Liver (tissue), 9 donors: Measurements from ENCODE around the gene PKHD1. TPM values are rescaled to one million over a fixed set of nuclear protein-coding genes. Genes with fewer than 3 reads are reported as not detected.
"Not testable (repeated sequence)": the region's sequence is repeated elsewhere in the genome, so short reads cannot be mapped to it uniquely, and the experiment has no call there.

Experiments used
- DNase-seq: peaks from one replicate; pipeline ENCODE4 v3.0.0-alpha.2; 2017; ENCODE audit warnings: low spot score
- H3K27ac ChIP-seq, 2 donors: one replicate each; pipeline ENCODE4 v1.7.0; 2013; ENCODE audit warnings: inconsistent platforms in 2 of 2, low read length in 2 of 2, control low read depth in 1 of 2, low read depth in 1 of 2, mild to moderate bottlenecking in 1 of 2
- H3K27me3 ChIP-seq, 4 donors: one replicate each; pipeline versions ENCODE4 v1.6.1 to v1.7.0; 2013; ENCODE audit warnings: low read length in 3 of 4, inconsistent platforms in 1 of 4, mild to moderate bottlenecking in 1 of 4, moderate library complexity in 1 of 4; ENCODE audit not compliant: control insufficient read depth in 4 of 4, insufficient read depth in 4 of 4
- H3K36me3 ChIP-seq, 4 donors: one replicate each; pipeline versions ENCODE4 v1.6.1 to v1.7.0; 2013; ENCODE audit warnings: low read length in 3 of 4, mild to moderate bottlenecking in 3 of 4, low read depth in 1 of 4, moderate library complexity in 1 of 4; ENCODE audit not compliant: control insufficient read depth in 4 of 4, insufficient read depth in 3 of 4
- H3K4me1 ChIP-seq, 4 donors: one replicate each; pipeline versions ENCODE4 v1.6.1 to v1.7.0; 2013; ENCODE audit warnings: low read length in 3 of 4, mild to moderate bottlenecking in 3 of 4, moderate library complexity in 1 of 4; ENCODE audit not compliant: control insufficient read depth in 4 of 4, insufficient read depth in 4 of 4
- H3K4me3 ChIP-seq, 3 donors: one replicate each; pipeline versions ENCODE4 v1.6.1 to v1.7.0; 2013; ENCODE audit warnings: low read length in 3 of 3, control low read depth in 1 of 3, low read depth in 1 of 3, mild to moderate bottlenecking in 1 of 3
- H3K9ac ChIP-seq, 2 donors: one replicate each; pipeline ENCODE4 v1.7.0; 2013; ENCODE audit warnings: low read length in 2 of 2, mild to moderate bottlenecking in 2 of 2, moderate library complexity in 2 of 2, control low read depth in 1 of 2, low read depth in 1 of 2
- H3K9me3 ChIP-seq, 4 donors: one replicate each; pipeline versions ENCODE4 v1.6.1 to v1.7.0; 2013; ENCODE audit warnings: low read length in 3 of 4; ENCODE audit not compliant: control insufficient read depth in 4 of 4
- FOXA1 ChIP-seq: IDR thresholded peaks from 2 replicates; pipeline ENCODE4 v1.6.1; 2016; ENCODE audit warnings: antibody characterized with exemption
- GABPA ChIP-seq, 2 donors: IDR thresholded peaks in 1 of 2; conservative IDR thresholded peaks in 1 of 2; 2 replicates each; pipeline ENCODE4 v1.6.1; 2016; ENCODE audit warnings: antibody characterized with exemption in 2 of 2, mild to moderate bottlenecking in 1 of 2, moderate library complexity in 1 of 2
- HNF4A ChIP-seq, 2 donors: conservative IDR thresholded peaks; 2 replicates each; pipeline ENCODE4 v1.6.1; 2016; ENCODE audit warnings: antibody characterized with exemption in 2 of 2, mild to moderate bottlenecking in 2 of 2
- JUND ChIP-seq, 2 donors: IDR thresholded peaks; 2 replicates each; pipeline ENCODE4 v1.6.1; 2016; ENCODE audit warnings: antibody characterized with exemption in 2 of 2
- RXRA ChIP-seq, 2 donors: IDR thresholded peaks; 2 replicates each; pipeline ENCODE4 v1.6.1; 2017 to 2018; ENCODE audit warnings: antibody characterized with exemption in 2 of 2, mild to moderate bottlenecking in 1 of 2
- YY1 ChIP-seq: IDR thresholded peaks from 2 replicates; pipeline ENCODE4 v1.6.1; 2016; ENCODE audit warnings: antibody characterized with exemption, mild to moderate bottlenecking
- WGBS: extraction: QIAGEN DNeasy Blood & Tissue Kit; methylation state at CpG from one replicate; pipeline ENCODE4 v1.1.7; 2013; 5-methylcytosine and 5-hydroxymethylcytosine counted together
- polyA plus RNA-seq, 2 donors: library from polyadenylated mRNA; stranded (reverse) in 1 of 2; unstranded in 1 of 2; fragments of 200-250 nt in 1 of 2; fragments of >200 nt in 1 of 2; fragmentation: Nextera tagmentation in 1 of 2; extraction: Ambion mirVana in 1 of 2; gene quantifications; one replicate each; pipeline versions ENCODE4 v1.2.1 to v1.2.3, GENCODE V29; 2013 to 2015
- total RNA-seq, 2 donors: library from RNA; depleted of rRNA; stranded (reverse); fragments of >200 nt; gene quantifications; one replicate each; pipeline ENCODE4 v1.2.3, GENCODE V29; 2014
- TF ChIP-seq, protein P1 (sequence below): fragments of 150-350 bp; IDR thresholded peaks from 2 replicates; pipeline ENCODE4 v1.5.1; 2017; ENCODE audit warnings: improper control_type of control experiment, low read depth, low read length; ENCODE audit not compliant: missing input control
- TF ChIP-seq, protein P2 (sequence below): IDR thresholded peaks from 2 replicates; pipeline ENCODE4 v1.6.1; 2016; ENCODE audit warnings: antibody characterized with exemption, mild to moderate bottlenecking
- TF ChIP-seq, protein P3 (sequence below): IDR thresholded peaks from 2 replicates; pipeline ENCODE4 v1.6.1; 2016; ENCODE audit warnings: antibody characterized with exemption
- donor health status: healthy.
- donor health status: healthy.
- donor health status: healthy.
- donor health status: healthy.
- donor health status: healthy.

The PKHD1 gene
- total and polyA plus RNA-seq, 4 donors = 0.45 to 10.6 (median 3.2) TPM

DNA sequence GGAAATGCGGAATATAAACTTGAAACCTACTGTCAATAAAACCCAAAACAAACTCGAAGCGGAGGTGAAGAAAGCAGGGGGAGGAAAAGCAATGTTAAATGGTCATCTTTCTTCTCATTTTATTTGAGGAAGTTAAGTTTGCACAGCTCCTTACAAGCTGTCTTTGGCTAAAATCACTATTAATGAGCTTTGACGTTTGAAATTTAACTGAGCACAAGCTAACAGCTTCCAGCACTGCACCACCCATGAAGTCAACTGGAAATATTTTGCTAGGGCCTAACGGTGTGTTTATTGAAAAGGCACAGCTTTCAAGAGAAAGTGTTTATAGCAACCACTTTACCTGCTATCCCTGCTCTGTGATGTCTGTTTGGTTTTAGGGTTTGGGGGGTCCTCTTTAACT lies 103.8 kb downstream of the PKHD1 start:
- H3K9me3 ChIP-seq = no peaks in the 10 kb centered on the region
- no peaks in the 10 kb centered on the region for H3K4me1 ChIP-seq
- 62% methylated on average over 5 of the region's 5 CpGs for WGBS
- no peak for DNase-seq
- H3K9ac ChIP-seq = no peak overlapping the region
- H3K27ac ChIP-seq = no peak overlapping the region
- no peak overlapping the region for H3K4me3 ChIP-seq
- TF ChIP-seq YY1 (no peak), FOXA1 (no peak), HNF4A (conservative IDR thresholded peaks at IDR 0.05) (no peak), JUND (IDR thresholded peaks at IDR 0.05) (no peak)
- no peaks in the 10 kb centered on the region for H3K36me3 ChIP-seq
- no peaks in the 10 kb centered on the region for H3K27me3 ChIP-seq

DNA sequence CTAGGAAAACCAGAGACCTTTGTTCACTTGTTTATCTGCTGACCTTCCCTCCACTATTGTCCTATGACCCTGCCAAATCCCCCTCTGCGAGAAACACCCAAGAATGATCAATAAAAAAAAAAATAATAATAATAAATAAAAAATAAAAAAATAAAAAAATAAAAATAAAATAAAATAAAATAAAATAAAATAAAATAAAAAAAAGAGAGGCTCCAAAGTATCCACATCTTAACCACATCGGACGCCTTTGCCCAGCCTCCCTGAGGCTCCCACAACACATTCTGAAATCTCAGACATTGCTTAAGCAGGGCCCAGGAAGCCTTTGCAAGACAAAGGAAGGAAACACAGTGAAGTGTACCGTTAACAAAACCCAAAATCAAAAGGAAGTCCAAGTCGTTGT lies 104.7 kb downstream of the PKHD1 start:
- not testable (repeated sequence) for H3K4me1 ChIP-seq, H3K9ac ChIP-seq
- WGBS = 81% methylated on average over 5 of the region's 5 CpGs

DNA sequence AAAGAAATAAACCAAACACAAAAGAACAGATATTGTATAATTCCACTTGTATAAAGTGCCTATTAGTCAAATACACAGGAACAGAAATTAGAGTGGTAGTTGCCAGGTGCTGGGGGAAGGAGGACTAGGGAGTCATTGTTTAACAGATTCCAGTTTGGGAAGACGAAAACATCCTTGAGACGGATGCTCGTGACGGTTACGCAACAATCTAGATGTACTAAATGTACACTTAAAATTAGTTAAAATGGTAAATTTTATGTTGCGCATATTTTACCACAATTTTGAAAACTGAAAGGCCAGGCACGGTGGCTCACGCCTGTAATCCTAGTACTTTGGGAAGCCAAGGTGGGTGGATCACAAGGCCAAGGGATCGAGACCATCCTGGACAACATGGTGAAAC lies 111.0 kb downstream of the PKHD1 start:
- WGBS = 90% methylated on average over 9 of the region's 9 CpGs
- no peaks in the 10 kb centered on the region for H3K4me1 ChIP-seq
- TF ChIP-seq RXRA (IDR thresholded peaks at IDR 0.05) = no peak
- TF ChIP-seq, protein P1, sequence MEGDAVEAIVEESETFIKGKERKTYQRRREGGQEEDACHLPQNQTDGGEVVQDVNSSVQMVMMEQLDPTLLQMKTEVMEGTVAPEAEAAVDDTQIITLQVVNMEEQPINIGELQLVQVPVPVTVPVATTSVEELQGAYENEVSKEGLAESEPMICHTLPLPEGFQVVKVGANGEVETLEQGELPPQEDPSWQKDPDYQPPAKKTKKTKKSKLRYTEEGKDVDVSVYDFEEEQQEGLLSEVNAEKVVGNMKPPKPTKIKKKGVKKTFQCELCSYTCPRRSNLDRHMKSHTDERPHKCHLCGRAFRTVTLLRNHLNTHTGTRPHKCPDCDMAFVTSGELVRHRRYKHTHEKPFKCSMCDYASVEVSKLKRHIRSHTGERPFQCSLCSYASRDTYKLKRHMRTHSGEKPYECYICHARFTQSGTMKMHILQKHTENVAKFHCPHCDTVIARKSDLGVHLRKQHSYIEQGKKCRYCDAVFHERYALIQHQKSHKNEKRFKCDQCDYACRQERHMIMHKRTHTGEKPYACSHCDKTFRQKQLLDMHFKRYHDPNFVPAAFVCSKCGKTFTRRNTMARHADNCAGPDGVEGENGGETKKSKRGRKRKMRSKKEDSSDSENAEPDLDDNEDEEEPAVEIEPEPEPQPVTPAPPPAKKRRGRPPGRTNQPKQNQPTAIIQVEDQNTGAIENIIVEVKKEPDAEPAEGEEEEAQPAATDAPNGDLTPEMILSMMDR = no peak
- TF ChIP-seq, protein P2, sequence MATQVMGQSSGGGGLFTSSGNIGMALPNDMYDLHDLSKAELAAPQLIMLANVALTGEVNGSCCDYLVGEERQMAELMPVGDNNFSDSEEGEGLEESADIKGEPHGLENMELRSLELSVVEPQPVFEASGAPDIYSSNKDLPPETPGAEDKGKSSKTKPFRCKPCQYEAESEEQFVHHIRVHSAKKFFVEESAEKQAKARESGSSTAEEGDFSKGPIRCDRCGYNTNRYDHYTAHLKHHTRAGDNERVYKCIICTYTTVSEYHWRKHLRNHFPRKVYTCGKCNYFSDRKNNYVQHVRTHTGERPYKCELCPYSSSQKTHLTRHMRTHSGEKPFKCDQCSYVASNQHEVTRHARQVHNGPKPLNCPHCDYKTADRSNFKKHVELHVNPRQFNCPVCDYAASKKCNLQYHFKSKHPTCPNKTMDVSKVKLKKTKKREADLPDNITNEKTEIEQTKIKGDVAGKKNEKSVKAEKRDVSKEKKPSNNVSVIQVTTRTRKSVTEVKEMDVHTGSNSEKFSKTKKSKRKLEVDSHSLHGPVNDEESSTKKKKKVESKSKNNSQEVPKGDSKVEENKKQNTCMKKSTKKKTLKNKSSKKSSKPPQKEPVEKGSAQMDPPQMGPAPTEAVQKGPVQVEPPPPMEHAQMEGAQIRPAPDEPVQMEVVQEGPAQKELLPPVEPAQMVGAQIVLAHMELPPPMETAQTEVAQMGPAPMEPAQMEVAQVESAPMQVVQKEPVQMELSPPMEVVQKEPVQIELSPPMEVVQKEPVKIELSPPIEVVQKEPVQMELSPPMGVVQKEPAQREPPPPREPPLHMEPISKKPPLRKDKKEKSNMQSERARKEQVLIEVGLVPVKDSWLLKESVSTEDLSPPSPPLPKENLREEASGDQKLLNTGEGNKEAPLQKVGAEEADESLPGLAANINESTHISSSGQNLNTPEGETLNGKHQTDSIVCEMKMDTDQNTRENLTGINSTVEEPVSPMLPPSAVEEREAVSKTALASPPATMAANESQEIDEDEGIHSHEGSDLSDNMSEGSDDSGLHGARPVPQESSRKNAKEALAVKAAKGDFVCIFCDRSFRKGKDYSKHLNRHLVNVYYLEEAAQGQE = no peak
- no peak for TF ChIP-seq HNF4A (conservative IDR thresholded peaks at IDR 0.05)
- TF ChIP-seq GABPA (IDR thresholded peaks at IDR 0.05 in 1 of 2, conservative IDR thresholded peaks at IDR 0.05 in 1 of 2) = no peak
- TF ChIP-seq, protein P3, sequence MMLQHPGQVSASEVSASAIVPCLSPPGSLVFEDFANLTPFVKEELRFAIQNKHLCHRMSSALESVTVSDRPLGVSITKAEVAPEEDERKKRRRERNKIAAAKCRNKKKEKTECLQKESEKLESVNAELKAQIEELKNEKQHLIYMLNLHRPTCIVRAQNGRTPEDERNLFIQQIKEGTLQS = no peak
- TF ChIP-seq YY1 = no peak
- no peak for DNase-seq
- H3K27me3 ChIP-seq = no peaks in the 10 kb centered on the region
- no peaks in the 10 kb centered on the region for H3K36me3 ChIP-seq
- H3K9me3 ChIP-seq = no peaks in the 10 kb centered on the region
- no peak overlapping the region for H3K9ac ChIP-seq
- no peak overlapping the region for H3K4me3 ChIP-seq
- H3K27ac ChIP-seq = no peak overlapping the region

More for the DNA sequence above, 104.7 kb downstream of the PKHD1 start:
- H3K4me3 ChIP-seq, H3K36me3 ChIP-seq, DNase-seq, H3K9me3 ChIP-seq, H3K27ac ChIP-seq, H3K27me3 ChIP-seq: not testable (repeated sequence)
